GM21447 (cell line): ENCODE results near the gene KRTAP10-11.
"Not testable (repeated sequence)": the region's sequence is repeated elsewhere in the genome, so short reads cannot be mapped to it uniquely, and the experiment has no call there.

Source experiments
- ATAC-seq: cut with Tn5 transposase; IDR thresholded peaks from one replicate; pipeline ENCODE4 v1.9.1; 2021; ENCODE audit not compliant: unreplicated experiment

Gene KRTAP10-11, protein sequence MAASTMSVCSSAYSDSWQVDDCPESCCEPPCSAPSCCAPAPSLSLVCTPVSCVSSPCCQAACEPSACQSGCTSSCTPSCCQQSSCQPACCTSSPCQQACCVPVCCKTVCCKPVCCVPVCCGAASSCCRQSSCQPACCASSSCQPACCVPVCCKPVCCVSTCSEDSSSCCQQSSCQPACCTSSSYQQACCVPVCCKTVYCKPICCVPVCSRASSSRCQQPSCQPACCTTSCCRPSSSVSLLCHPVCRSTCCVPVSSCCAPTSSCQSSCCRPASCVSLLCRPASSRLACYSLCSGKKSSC

DNA sequence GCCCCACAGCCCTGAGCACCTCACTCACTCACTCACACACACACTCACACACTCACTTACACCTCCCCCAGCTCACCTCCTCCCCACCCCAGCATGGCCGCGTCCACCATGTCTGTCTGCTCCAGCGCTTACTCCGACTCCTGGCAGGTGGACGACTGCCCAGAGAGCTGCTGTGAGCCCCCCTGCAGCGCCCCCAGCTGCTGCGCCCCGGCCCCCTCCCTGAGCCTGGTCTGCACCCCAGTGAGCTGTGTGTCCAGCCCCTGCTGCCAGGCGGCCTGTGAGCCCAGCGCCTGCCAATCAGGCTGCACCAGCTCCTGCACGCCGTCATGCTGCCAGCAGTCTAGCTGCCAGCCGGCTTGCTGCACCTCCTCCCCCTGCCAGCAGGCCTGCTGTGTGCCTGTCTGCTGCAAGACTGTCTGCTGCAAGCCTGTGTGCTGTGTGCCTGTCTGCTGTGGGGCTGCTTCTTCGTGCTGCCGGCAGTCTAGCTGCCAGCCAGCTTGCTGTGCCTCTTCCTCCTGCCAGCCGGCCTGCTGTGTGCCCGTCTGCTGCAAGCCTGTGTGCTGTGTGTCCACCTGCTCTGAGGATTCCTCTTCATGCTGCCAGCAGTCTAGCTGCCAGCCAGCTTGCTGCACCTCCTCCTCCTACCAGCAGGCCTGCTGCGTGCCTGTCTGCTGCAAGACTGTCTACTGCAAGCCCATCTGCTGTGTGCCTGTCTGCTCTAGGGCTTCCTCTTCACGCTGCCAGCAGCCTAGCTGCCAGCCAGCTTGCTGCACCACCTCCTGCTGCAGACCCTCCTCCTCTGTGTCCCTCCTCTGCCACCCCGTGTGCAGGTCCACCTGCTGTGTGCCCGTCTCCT, at the start of gene KRTAP10-11:
Gene KRTAP10-11, plus strand, starts transcription at position 49 of the 856 bp plus-strand sequence. Its CDS starts 45 bp downstream, at position 94.
- not testable (repeated sequence) for ATAC-seq

DNA sequence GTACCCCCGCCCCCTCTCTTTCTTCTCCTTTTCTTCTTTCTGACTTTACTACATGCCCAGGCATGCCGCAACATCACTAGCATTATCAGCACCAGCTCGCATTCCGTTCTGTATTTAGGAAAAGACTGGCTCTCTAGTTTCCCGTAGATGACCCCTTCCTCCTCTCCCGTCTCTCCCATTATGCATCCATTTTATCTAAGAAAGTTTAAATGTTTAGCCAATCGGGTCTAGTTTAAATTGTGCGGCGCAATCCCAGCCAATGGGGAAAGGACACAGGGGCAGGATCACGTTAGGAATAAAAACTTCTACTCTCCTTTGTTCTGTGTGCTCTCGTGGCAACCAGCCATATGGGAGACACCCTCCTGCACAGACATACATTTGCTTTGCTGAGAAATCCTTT, 48.2 kb upstream of the KRTAP10-11 start:
- no peak for ATAC-seq

DNA sequence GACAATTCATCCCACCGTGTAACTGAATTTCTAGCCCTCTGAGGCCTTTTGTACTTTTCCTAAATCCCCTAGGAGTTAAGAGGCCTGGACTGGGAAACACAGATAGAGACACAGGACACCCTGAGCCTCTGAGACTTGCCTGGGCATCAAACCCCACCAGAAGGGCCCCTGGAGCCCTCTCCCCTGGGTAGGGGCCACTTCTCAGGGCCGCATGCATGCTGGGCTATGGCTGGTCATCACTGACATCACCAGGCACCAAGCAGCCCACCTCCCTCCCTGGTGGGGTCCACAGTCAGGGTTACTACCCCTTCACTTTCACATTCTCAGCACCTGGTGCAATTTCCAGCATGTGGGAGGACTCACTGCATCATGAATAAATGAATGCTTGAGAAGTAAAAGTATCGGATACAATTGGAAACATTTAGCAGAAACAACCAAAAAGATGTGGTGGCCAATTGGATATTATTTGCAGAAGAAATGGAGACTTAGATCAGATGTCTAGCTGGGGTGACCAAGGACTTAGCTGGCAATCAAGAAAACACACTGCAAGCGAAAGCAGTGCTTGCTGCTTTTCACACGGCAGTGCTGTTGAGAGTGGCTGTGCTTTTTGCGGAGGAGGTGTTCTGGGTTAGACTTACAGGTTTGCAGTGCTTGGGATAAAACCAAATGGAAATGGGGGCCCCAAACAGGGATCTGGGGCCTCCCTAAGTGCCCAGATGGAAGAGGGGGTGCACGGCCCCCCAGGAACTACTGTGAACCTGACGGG, 46.8 kb upstream of the KRTAP10-11 start:
- ATAC-seq = no peak

DNA sequence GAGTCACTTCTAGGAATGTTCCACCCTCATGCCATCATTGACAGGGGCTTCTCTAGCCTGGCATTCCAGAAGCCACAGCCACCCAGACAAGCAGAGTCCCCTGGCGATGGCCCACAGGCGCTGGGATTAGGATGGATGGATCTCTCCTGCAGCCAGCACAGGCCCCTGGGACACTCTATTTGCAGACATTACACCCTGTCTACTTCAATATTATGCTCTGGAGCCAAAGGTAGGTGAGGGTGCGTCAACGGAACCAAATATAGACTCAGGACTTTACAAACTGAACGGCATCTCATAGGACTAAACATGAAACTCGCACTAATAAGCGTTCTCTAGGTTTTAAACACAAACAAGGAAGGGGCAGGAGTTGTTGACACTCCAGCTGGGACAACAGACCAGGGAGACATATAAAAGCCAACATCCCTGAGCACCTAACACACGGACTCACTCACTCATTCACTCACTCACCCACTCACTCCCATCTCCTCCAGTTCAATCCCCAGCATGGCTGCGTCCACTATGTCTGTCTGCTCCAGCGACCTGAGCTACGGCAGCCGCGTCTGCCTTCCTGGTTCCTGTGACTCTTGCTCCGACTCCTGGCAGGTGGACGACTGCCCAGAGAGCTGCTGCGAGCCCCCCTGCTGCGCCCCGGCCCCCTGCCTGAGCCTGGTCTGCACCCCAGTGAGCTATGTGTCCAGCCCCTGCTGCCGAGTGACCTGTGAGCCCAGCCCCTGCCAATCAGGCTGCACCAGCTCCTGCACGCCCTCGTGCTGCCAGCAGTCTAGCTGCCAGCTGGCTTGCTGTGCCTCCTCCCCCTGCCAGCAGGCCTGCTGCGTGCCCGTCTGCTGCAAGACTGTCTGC, 45.9 kb upstream of the KRTAP10-11 start, which contains the start of gene KRTAP10-7:
Gene KRTAP10-7, plus strand, starts transcription at position 480 of the 861 bp plus-strand sequence. Its CDS starts 25 bp downstream, at position 505.
- not testable (repeated sequence) for ATAC-seq

DNA sequence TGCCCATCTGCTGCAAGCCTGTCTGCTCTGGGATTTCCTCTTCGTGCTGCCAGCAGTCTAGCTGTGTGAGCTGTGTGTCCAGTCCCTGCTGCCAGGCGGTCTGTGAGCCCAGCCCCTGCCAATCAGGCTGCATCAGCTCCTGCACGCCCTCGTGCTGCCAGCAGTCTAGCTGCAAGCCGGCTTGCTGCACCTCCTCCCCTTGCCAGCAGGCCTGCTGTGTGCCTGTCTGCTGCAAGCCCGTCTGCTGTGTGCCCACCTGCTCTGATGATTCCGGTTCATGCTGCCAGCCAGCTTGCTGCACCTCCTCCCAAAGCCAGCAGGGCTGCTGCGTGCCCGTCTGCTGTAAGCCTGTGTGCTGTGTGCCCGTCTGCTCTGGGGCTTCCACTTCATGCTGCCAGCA, 45.1 kb upstream of the KRTAP10-11 start:
- ATAC-seq = not testable (repeated sequence)

DNA sequence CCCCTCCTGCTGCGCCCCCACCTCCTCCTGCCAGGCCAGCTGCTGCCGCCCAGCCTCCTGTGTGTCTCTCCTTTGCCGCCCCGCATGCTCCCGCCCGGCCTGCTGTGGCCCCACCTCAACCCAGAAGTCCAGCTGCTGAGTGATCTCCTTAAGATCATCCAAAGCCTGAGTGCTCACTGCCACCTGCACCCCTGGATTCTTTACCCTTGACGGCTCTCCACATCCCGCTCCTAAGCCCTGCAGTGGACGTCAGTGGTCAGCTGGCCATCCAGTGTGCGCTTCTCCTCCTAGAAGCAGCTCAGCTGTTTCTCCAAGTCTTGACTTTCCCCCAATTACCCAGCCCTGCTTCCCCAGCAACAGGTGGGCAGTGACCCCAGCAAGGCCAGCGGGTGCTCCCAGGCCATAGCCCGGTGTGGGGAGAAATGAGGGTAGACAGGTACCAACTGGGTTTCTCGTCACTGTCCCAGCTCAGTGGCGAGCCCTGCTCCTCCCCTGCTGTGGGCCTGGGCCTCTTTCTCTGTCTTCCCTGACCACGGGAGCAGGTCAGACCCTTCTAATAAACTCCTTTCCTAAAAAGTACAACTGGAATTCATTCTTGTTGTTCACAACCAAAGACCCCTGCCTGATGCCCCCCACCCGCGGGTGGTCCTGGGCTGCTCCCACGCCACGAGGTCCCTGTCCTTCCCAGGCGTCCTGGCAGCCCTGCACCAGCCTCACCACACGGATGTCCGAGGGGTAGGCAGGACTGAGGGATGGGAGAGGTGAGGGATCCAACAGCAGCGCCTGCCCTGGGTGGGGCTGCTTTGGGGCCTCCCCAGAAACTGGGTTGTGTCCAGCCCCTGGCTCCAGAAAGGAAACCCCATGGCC, 44.4 kb upstream of the KRTAP10-11 start:
- ATAC-seq = no peak

DNA sequence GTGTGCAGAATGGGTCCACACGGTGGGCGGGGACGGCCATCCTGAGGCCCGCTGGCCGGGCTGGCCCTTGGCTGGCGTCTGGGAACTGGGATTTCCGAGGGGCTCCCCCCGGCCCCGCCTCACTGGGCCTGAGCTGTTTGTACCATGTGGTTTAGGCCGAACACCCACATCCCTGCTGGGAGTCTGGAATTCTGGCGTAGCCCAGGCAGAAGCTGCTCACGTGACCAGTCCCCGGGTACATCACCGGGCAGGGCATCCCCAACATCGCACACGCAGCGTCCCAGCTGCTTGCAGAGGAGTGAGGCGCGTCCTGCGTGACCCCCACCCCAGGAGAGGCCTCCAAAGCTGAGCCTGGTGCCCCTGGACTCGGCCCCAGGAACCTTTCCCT, 43.8 kb upstream of the KRTAP10-11 start:
- ATAC-seq = no peak

DNA sequence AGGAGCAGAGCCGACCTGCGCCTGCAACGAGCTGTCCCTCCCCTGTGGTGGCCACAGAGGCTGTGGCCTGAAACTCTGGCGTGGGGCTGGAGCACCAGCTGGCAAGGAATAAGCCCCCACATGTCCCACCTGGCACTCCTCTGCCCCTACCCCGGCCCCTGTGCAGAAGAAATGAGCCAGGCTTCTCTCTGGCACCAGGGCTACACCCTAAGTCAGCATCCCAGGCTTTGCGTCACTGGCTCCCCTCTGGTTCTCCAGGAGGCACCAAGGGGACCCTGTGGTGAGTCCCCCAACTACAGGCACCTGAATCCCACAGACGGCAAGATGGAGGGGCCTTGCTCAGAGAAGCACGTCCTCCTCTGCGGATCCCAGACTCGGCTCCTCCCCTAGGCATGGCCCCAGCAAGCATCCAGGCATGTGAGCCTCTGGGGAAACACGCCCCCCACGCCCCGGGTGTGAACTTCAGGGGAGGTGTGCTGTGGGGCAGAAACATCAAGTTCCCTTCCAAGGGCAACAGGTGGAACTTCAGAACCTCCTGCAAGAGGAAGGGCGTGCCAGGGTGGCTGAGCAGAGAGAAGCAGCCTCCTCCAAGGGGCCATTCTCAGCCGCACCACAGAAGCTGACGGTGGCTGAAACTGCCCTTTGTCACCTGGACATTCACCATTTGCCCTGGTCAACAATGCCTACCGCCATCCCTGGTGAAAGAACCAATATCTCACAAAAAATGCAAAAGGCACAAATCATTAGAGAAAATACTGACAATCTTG, 42.9 kb upstream of the KRTAP10-11 start:
- ATAC-seq = no peak

DNA sequence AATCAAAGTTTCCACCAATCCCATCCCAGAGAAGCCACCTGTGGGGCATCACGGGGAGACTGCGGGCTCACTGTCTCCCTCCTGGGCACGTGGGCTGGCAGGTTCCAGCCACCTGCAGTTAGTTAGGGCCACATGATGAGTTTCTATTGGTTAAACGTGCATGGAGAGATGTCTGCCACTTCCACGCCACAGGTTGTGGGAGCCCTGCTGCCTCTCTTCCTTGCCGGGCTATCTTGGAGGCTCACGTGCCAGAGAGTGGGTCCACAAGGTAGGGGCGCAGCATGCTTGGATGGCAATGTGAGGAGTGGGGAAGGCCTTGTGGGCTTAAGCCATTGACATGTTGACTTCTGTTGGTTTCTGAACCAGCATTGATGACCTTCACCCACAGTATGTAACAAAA, 42.3 kb upstream of the KRTAP10-11 start:
- no peak for ATAC-seq

DNA sequence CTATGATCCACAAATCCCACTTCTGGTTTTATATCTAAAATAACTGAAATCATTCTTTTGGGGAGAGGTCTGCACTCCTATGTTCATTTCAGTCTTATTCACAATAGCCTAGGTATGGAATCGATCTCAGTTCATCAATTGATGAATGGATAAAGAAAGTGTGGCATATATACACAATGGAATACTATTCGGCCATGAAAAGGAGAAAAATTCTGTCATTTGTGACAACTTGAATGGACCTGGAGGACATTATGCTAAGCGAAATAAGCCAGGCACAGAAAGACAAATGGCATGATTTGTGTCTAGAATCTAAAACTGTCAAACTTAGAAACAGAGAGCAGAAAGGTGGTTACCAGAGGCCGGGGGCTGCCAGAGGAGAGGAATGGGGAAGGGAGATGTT, 39.7 kb upstream of the KRTAP10-11 start:
- no peak for ATAC-seq

DNA sequence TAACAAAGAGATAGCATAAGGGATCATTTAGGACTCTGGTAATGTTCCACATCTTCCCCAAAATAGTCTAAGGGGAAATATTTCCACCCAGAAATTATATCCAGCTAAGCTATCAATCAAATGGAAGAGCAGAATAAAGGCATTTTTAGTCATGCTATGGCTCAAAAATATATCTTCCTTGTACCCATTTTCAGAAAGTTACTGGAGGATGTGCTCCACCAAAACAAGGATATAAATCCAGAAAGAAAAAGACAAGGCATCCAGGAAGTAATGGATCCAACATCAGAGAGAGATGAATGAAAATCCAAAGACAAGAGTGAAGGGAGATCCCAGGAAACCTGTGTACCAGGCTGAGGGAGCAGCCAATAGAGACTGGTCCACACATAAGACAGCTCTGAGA, 37.0 kb upstream of the KRTAP10-11 start:
- no peak for ATAC-seq

DNA sequence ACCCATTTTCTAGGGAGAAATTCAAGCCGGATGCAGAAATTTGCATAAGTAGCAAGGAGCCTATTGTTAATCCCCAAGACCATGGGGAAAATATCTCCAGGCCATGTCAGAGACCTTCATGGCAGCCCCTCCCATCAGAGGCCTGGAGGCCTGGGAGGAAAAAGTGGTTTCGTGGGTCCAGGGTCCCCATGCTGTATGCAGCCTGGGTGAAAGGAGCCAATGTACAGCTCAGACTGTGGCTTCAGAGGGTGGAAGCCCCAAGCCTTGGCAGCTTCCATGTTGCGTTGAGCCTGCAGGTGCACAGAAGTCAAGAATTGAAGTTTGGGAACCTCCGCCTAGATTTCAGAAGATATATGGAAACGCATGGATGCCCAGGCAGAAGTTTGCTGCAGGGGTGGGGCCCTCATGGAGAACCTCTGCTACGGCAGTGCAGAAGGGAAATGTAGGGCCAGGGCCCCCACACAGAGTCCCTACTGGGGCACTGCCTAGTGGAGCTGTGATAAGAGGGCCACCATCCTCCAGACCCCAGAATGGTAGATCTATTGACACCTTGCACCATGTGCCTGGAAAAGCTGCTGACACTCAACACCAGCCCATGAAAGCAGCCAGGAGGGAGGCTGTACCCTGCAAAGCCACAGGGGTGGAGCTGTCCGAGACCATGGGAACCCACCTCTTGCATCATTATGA, 35.9 kb upstream of the KRTAP10-11 start:
- not testable (repeated sequence) for ATAC-seq

DNA sequence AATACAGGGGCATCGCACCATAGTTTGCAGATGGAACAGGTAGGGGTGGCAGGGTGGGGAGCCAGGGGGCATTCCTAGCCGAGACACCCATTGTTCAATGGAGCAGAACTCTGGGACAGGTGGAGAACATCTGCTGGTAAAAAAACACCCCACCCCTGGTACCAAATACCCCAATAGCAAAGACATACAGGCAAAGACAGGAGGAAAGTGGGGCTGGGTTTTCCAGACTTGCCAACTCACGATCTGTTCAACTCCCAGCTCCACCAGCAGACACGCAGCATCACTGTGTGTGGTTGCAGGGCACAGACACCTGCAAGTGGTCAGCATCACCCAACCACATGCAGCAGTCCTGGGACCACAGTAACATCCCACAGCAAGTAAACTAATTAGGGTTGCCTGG, 34.7 kb upstream of the KRTAP10-11 start:
- no peak for ATAC-seq

DNA sequence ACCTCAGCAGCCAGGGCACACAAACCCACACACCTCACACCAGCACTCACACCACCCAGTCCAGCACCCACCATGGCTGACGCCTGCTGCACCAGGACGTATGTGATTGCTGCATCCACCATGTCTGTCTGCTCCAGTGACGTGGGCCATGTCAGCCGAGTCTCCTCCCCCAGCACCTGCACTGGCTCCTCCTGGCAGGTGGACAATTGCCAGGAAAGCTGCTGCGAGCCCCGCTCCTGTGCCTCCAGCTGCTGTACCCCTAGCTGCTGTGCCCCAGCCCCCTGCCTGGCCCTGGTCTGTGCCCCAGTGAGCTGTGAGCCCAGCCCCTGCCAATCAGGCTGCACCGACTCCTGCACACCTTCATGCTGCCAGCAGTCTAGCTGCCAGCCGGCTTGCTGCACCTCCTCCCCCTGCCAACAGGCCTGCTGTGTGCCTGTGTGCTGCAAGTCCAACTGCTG, 34.2 kb upstream of the KRTAP10-11 start, which contains the start of gene KRTAP10-8:
Gene KRTAP10-8, plus strand, starts transcription at position 51 of the 458 bp plus-strand sequence. Its CDS starts 22 bp downstream, at position 73.
- ATAC-seq = no peak

DNA sequence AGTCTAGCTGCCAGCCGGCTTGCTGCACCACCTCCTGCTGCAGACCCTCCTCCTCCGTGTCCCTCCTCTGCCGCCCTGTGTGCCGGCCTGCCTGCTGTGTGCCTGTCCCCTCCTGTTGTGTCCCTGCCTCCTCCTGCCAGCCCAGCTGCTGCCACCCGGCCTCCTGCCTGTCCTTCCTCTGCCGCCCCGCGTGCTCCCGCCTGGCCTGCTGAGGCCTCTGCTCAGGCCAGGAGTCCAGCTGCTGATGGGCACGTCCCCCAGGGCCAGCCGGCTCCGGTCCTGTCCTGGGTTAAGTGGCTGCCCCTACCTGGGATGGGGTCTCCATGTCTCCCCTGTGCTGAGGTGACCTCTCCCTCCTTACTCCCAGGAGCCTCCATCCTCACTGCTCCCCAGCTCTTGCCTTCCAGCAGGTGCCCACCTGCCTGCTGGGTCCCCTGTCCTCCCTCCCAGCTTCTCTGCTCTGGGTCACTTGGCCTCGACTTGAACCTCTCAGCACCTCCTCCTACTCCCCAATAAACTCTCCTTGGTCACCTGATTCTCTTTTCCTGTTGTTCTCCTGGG, 33.5 kb upstream of the KRTAP10-11 start:
- ATAC-seq = no peak

DNA sequence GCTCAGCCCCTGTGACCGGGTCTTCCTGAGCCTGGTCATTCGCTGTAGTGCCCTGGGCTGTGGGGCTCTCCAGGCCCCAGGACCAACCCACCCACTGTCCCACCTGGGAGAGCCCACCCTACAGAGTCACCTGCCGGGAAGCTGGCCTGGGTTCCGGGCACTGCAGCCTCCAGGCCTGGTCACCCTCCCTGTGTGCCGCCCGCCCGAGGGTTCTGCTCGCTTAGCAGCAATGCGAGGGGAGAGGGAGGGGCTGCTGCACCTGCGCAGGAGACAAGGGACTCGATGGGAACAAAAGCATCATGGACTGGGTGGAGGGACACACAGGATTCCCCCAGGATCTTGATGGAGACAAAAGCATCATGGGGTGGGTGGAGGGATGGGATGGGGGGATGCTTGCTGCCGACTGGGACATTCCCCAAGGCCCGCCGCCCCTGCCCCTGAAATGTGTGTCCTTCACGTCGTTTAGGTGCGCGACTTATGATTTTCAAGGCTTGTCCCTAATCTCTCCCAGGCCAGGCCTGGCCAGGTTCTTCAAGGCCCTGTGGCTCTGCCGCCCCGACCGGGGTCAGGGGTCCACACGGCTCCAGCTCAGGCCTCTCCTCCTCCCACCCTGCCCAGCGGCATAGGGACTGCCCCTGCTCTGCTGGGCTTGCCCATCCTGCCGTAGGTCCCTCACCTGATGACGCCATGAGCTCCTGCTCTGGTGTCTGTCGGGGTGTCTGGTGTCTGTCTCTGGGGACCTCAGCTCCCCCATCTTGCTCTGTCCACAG, 32.6 kb upstream of the KRTAP10-11 start:
- ATAC-seq = no peak

DNA sequence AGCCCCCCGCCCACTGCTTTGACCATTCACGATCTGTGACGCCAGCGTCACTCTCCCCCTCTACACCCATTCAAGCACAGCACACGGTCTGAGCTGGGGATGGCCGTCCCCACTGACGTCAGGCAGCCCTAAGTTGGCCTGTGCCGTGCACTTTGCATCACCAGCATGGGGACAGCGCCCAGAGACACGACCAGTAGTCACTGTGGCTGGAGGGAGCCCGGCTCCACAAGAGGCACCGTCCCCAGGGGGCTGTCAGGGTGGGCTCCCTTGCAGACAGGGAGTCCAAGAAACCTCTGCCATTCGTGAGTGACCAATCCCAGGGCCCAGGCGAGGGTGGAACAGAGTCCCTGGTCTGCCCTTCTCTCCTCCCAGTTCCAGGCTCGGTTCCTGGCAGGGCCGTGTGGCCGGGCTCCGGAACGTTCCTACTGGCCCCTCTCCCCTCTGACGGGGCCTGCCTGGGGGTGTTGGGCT, 32.0 kb upstream of the KRTAP10-11 start:
- no peak for ATAC-seq
